Ectodermal cell (in vitro differentiated cells): ENCODE results near the gene RNF123.

ENCODE experiments used
- H3K27ac ChIP-seq: 2 replicates; pipeline ENCODE4 v1.7.0; 2013; ENCODE audit warnings: mild to moderate bottlenecking, low read depth, low read length; ENCODE audit not compliant: insufficient read depth, poor library complexity, severe bottlenecking
- H3K27me3 ChIP-seq: 2 replicates; pipeline ENCODE4 v1.7.0; 2013; ENCODE audit warnings: mild to moderate bottlenecking, low read length; ENCODE audit not compliant: insufficient read depth, control insufficient read depth, poor library complexity, severe bottlenecking
- H3K36me3 ChIP-seq: one replicate; pipeline ENCODE4 v1.7.0; 2013; ENCODE audit warnings: low read length; ENCODE audit not compliant: control insufficient read depth, insufficient read depth
- H3K4me1 ChIP-seq: one replicate; pipeline ENCODE4 v1.7.0; 2013; ENCODE audit warnings: low read length; ENCODE audit not compliant: control insufficient read depth, insufficient read depth
- H3K4me3 ChIP-seq: 2 replicates; pipeline ENCODE4 v1.7.0; 2013; ENCODE audit warnings: low read depth, low read length, control low read depth; ENCODE audit not compliant: insufficient read depth
- H3K9me3 ChIP-seq: 2 replicates; pipeline ENCODE4 v1.7.0; 2013; ENCODE audit warnings: mild to moderate bottlenecking, low read length, moderate library complexity; ENCODE audit not compliant: control insufficient read depth
- WGBS, 2 experiments: methylation state at CpG; one replicate each; pipeline ENCODE4 v1.1.7; 2013; ENCODE audit warnings: missing lambda C conversion rate in 2 of 2; 5-methylcytosine and 5-hydroxymethylcytosine counted together

Gene RNF123

GRCh38 chr3:49700453-49701128, 11.2 kb downstream of the RNF123 start:
- 80 to 85% methylated on average over 13 of the region's 13 CpGs for WGBS, 2 experiments
- no peak overlapping the region for H3K27ac ChIP-seq
- peaks cover 6% of the 10 kb centered on the region for H3K4me1 ChIP-seq
- H3K4me3 ChIP-seq = no peak overlapping the region
- H3K27me3 ChIP-seq = no peaks in the 10 kb centered on the region
- no peaks in the 10 kb centered on the region for H3K9me3 ChIP-seq
- H3K36me3 ChIP-seq = peaks cover 8% of the 10 kb centered on the region

- WGBS, 2 experiments = 80 to 82% methylated on average over 21 of the region's 21 CpGs
- H3K36me3 ChIP-seq = peaks cover 8% of the 10 kb centered on the region
- no peak overlapping the region for H3K4me3 ChIP-seq
- no peaks in the 10 kb centered on the region for H3K9me3 ChIP-seq
- peaks cover 6% of the 10 kb centered on the region for H3K4me1 ChIP-seq
- no peak overlapping the region for H3K27ac ChIP-seq
- H3K27me3 ChIP-seq = no peaks in the 10 kb centered on the region
Observed at GRCh38 chr3:49701388-49702077, 12.2 kb downstream of the RNF123 start.

GRCh38 chr3:49702672-49703071, 13.3 kb downstream of the RNF123 start:
- Histone ChIP-seq H3K4me1 (peaks cover 6% of the 10 kb centered on the region), H3K27me3 (no peaks in the 10 kb centered on the region), H3K4me3 (no peak overlapping the region), H3K9me3 (no peaks in the 10 kb centered on the region), H3K36me3 (peaks cover 8% of the 10 kb centered on the region), H3K27ac (no peak overlapping the region)
- WGBS, 2 experiments = 94 to 95% methylated on average over 11 of the region's 11 CpGs

GRCh38 chr3:49703443-49703927, 14.1 kb downstream of the RNF123 start:
- no peaks in the 10 kb centered on the region for H3K9me3 ChIP-seq
- no peak overlapping the region for H3K27ac ChIP-seq
- H3K4me1 ChIP-seq = peaks cover 6% of the 10 kb centered on the region
- 82% methylated on average over 14 of the region's 14 CpGs for WGBS, 2 experiments
- peaks cover 8% of the 10 kb centered on the region for H3K36me3 ChIP-seq
- no peak overlapping the region for H3K4me3 ChIP-seq
- H3K27me3 ChIP-seq = no peaks in the 10 kb centered on the region

- no peak overlapping the region for H3K27ac ChIP-seq
- H3K36me3 ChIP-seq = peaks cover 8% of the 10 kb centered on the region
- WGBS, 2 experiments = 91 to 93% methylated on average over 7 of the region's 7 CpGs
- peaks cover 6% of the 10 kb centered on the region for H3K4me1 ChIP-seq
- H3K27me3 ChIP-seq = no peaks in the 10 kb centered on the region
- H3K9me3 ChIP-seq = no peaks in the 10 kb centered on the region
- no peak overlapping the region for H3K4me3 ChIP-seq
Observed at GRCh38 chr3:49703956-49704355, 14.6 kb downstream of the RNF123 start.

GRCh38 chr3:49704629-49705028, 15.3 kb downstream of the RNF123 start:
- WGBS, 2 experiments = 93 to 96% methylated on average over 8 of the region's 8 CpGs
- Histone ChIP-seq H3K9me3 (no peaks in the 10 kb centered on the region), H3K36me3 (peaks cover 8% of the 10 kb centered on the region), H3K4me3 (no peak overlapping the region), H3K27ac (no peak overlapping the region), H3K4me1 (peaks cover 6% of the 10 kb centered on the region), H3K27me3 (no peaks in the 10 kb centered on the region)

- no peak overlapping the region for H3K27ac ChIP-seq
- H3K36me3 ChIP-seq = peaks cover 8% of the 10 kb centered on the region
- 93 to 94% methylated on average over 17 of the region's 17 CpGs for WGBS, 2 experiments
- H3K9me3 ChIP-seq = no peaks in the 10 kb centered on the region
- peaks cover 6% of the 10 kb centered on the region for H3K4me1 ChIP-seq
- no peaks in the 10 kb centered on the region for H3K27me3 ChIP-seq
- H3K4me3 ChIP-seq = no peak overlapping the region
Observed at GRCh38 chr3:49705390-49705960, 16.1 kb downstream of the RNF123 start.

GRCh38 chr3:49706456-49707112, 17.2 kb downstream of the RNF123 start:
- Histone ChIP-seq H3K27ac (no peak overlapping the region), H3K4me1 (no peaks in the 10 kb centered on the region), H3K36me3 (peaks cover 8% of the 10 kb centered on the region), H3K27me3 (no peaks in the 10 kb centered on the region), H3K4me3 (no peak overlapping the region), H3K9me3 (no peaks in the 10 kb centered on the region)
- WGBS, 2 experiments = 93% methylated on average over 9 of the region's 9 CpGs

GRCh38 chr3:49707113-49707480, 17.7 kb downstream of the RNF123 start:
- Histone ChIP-seq H3K36me3 (peaks cover 8% of the 10 kb centered on the region), H3K4me1 (no peaks in the 10 kb centered on the region), H3K4me3 (no peak overlapping the region), H3K9me3 (no peaks in the 10 kb centered on the region), H3K27ac (no peak overlapping the region), H3K27me3 (no peaks in the 10 kb centered on the region)
- WGBS, 2 experiments = 89 to 94% methylated on average over 4 of the region's 4 CpGs

GRCh38 chr3:49709852-49710251, 20.5 kb downstream of the RNF123 start:
- H3K4me3 ChIP-seq = no peak overlapping the region
- 96% methylated on average over 7 to 8 of the region's 8 CpGs for WGBS, 2 experiments

More at GRCh38 chr3:49709852-49710251, 20.5 kb downstream of the RNF123 start:
- Histone ChIP-seq H3K36me3 (no peaks in the 10 kb centered on the region), H3K4me1 (no peaks in the 10 kb centered on the region), H3K27me3 (no peaks in the 10 kb centered on the region), H3K9me3 (no peaks in the 10 kb centered on the region), H3K27ac (no peak overlapping the region)
